GM12891 (cell line): Measurements from ENCODE around the gene NUDT16.
"Not testable (repeated sequence)": the region's sequence is repeated elsewhere in the genome, so short reads cannot be mapped to it uniquely, and the experiment has no call there.

Source experiments
- DNase-seq: peaks from one replicate; pipeline ENCODE4 v3.0.0; 2011; ENCODE audit warnings: low spot score; ENCODE audit not compliant: insufficient read length
- FAIRE-seq: peaks from 2 replicates; lab custom pipeline; 2011; peaks lifted over from hg19 to GRCh38; lab: Jason Lieb, UNC
- PAX5 ChIP-seq: IDR thresholded peaks from 2 replicates; pipeline ENCODE4 v1.6.1; 2011; ENCODE audit warnings: low read length, moderate library complexity, mild to moderate bottlenecking; ENCODE audit not compliant: insufficient read depth, severe bottlenecking
- POLR2A ChIP-seq: IDR thresholded peaks from 2 replicates; pipeline ENCODE4 v1.6.1; 2011; ENCODE audit warnings: low read depth, low read length, control low read depth
- POLR2AphosphoS5 ChIP-seq: IDR thresholded peaks from 2 replicates; pipeline ENCODE4 v1.6.1; 2011; ENCODE audit warnings: low read depth, low read length, control low read depth
- POU2F2 ChIP-seq: IDR thresholded peaks from 2 replicates; pipeline ENCODE4 v1.6.1; 2011; ENCODE audit warnings: low read depth, mild to moderate bottlenecking, control low read depth, low read length, moderate library complexity
- SPI1 ChIP-seq: IDR thresholded peaks from 2 replicates; pipeline ENCODE4 v1.6.1; 2011; ENCODE audit warnings: low read depth, low read length, control low read depth
- TAF1 ChIP-seq: IDR thresholded peaks from 2 replicates; pipeline ENCODE4 v1.6.1; 2011; ENCODE audit warnings: low read depth, low read length, control low read depth

The NUDT16 gene

DNA sequence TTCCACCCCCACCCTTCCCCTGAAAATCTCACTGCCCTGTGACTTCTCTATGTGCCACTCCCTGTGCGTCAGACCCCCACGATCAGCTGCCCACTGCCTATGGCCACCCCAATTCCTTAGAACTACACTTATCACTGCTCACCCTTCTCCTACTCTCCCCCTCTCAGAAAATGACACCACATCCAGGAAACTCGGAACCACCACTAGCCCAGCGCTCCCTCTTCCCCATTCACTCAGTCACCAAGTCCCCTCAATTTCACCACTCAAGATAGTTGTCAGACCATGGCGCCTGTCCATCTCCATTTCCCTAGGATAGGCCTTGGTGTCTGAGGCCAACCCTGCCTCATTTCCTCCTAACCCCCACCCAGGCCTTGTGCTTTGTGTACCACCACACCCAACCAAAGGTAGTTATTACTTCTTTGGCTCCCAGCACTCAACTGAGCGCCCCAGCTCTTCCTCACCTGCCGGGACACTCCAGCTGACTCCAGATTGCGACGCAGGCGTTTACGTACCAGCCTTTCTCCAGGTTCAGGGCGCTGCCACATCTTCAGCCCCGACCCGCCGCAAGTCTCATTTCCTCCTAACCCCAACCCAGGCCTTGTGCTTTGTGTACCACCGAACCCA is 641 bp upstream of the NUDT16 start:
- FAIRE-seq = peak; percentile 77

DNA sequence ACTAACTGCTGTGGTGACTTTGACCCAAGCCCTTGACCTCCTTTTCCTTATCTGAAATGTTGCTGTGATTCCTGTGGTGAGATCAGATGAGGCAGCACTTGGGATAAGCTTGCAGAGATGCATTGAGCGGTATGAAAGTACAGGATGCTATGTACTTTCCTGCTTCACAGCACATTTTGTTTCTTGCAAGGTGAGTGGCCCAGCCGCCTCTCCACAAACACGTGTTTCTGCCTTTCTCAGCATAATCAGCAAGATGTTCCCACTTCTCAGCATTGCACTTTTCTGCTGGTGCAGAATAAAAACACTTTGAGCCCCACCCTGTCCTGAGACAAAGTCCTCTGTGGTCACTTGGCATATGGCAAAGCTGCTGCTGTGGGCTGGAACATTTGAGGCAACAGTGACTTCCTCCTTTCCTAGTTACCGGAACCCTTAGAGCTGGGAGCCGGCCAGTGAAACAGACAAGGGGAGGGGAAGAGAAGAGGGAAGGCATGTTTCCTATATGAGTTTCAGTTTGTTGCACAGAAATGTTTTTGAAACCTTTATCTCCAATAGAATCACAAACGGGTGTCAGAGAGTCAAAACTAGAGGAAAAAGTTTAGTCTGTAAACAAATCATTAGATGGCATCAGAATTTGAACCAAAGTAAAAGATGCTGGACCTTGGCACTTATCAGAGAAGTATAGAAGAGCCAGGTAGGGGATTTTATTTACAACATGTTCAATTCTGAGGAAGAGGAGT is 5.0 kb downstream of the NUDT16 start:
- DNase-seq = no peak
- TF ChIP-seq TAF1 (no peak), SPI1 (no peak), POU2F2 (no peak), PAX5 (no peak)
- no peak for FAIRE-seq

More for the DNA sequence above, 641 bp upstream of the NUDT16 start:
- not testable (repeated sequence) for DNase-seq
- 0 out of 2 replicates have a peak, but pooled peaks have one; percentile 38 for TF ChIP-seq POU2F2

DNA sequence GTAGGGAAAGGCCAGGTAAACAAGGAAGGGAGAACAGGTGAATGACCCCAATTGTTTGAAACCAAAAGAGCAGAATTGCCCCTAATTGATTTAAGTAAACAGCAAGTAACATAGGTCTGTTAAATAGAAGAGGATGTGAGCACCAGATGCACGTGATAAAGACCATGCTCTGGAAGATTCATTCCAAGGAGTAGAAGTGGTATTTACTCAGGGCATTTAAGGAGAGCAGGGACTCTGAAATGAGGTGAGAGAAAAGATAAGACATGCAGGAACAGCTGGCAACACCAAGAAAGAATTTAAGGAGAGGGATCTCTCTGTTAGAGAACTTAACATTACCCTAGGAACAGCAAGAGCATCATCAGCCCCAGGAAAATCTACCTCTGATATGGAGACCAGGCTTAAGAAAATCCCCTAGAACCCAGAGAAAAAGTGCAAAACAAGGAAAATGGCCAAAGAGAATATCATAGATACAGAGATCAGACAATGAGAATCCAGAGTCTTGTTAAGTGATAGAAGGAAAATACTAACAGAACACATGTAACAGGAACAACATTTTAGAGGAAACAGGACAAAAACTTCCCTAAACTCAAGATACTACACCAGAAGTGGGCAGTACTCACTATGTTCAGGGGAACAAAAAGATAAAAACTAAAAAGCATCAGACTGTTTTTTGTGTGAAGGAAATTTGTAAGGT is 6.4 kb downstream of the NUDT16 start:
- no peak for TF ChIP-seq POLR2AphosphoS5
- no peak for TF ChIP-seq POU2F2
- no peak for TF ChIP-seq TAF1
- no peak for TF ChIP-seq POLR2A
- TF ChIP-seq PAX5 = no peak
- TF ChIP-seq SPI1 = no peak
- DNase-seq (no peak), FAIRE-seq (no peak)

DNA sequence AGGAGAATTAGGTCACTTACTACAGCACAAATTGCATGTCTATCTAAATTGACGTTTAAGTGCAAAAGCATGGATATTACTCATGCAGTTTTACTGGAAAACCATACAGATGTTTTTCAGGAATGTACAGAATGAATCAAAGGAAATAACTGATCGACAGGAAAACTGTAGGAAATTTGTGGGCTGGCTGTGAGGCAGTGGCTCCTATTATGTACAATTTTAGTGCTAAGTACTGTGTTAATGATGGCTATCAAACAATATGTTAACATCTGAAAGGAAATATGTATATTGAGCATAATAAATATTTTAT is 6.9 kb downstream of the NUDT16 start:
- FAIRE-seq = no peak
- DNase-seq = no peak
- TF ChIP-seq POU2F2 = no peak
- TF ChIP-seq POLR2A = no peak

DNA sequence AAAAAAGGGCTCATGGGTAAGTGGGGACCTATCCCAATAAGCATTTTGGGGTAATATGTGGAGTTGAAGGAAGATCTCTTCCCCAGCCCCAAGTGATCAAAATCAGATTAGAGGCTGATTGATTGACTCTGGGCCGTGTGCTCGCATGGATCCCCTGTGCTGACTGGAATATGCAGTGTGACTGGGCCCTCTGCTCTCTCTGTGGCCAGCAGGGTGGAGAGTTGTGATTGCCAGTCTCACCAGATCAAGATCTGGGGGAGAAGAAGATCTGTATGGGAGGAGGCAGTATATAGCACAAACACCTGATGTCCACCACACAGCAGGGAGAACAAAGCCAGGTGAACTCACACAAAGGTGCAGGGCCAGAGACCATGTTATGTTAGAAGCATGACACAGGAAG is 8.8 kb downstream of the NUDT16 start:
- FAIRE-seq = no peak
- TF ChIP-seq POU2F2 = no peak
- DNase-seq = no peak

DNA sequence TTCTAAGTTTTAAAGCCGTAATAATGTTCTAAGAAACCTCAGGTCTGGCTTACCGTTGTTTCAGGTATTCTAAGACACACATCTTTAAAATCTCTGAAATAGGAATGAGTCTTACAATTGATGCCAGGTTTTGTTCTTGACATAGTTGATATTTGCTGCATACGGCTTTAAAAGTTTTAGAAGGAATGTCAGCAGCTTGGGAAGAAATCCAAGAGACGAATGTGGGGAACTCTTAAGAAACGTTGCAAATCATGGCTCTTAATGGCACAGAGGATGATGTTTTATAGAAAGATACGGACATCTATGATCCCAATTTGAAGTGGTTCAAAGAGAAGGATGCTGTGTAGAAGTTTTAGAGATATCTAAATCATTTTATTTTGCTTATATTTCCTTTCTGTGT is 11.5 kb downstream of the NUDT16 start:
- TF ChIP-seq PAX5 = no peak
- TF ChIP-seq SPI1 = no peak
- TF ChIP-seq POLR2AphosphoS5 = no peak
- no peak for TF ChIP-seq POLR2A
- TF ChIP-seq TAF1 = no peak
- no peak for TF ChIP-seq POU2F2
- no peak for FAIRE-seq
- DNase-seq = no peak

DNA sequence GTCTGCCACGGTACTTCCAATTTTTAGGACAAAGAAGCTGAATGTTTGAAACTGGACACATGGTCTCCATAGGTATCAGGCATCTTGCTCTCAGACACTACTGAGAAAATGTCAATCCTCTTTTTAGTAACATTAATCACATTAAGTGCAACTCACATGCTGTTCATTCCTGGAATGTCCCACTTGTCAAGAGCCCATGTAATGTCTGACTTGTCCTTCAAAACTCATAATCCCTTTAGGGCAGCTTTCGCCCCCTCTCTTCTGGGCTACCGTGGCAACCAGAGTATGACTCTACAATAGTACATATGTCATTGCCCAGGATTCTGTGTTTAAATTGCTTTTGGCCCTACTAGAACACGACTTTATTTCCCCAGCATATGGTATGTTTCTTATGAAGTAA is 12.3 kb downstream of the NUDT16 start:
- DNase-seq (no peak), FAIRE-seq (no peak)
- no peak for TF ChIP-seq POLR2A
- no peak for TF ChIP-seq POU2F2
- TF ChIP-seq POLR2AphosphoS5 = no peak
- no peak for TF ChIP-seq PAX5
- TF ChIP-seq TAF1 = no peak
- no peak for TF ChIP-seq SPI1

DNA sequence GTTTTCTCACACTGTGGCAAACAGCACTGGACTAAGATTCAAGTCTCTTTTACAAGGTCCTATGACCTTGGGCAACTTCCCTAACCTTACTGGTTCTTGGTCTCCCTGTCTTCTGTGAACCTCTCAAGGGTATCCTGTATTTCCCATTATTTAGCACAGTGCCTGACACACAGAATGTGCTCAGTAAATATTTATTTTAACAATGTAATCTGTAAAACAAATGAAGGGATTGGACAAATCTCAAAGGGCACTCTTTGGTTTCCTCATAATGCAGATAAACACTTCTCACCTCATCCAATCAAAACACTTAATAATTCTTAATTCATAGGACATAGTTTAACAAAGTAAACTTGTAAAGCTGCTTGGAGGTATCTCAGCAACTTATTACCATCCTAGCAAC is 12.8 kb downstream of the NUDT16 start:
- DNase-seq (no peak), FAIRE-seq (no peak)
- no peak for TF ChIP-seq PAX5
- no peak for TF ChIP-seq POLR2AphosphoS5
- no peak for TF ChIP-seq SPI1
- no peak for TF ChIP-seq TAF1
- TF ChIP-seq POU2F2 = no peak
- TF ChIP-seq POLR2A = no peak

DNA sequence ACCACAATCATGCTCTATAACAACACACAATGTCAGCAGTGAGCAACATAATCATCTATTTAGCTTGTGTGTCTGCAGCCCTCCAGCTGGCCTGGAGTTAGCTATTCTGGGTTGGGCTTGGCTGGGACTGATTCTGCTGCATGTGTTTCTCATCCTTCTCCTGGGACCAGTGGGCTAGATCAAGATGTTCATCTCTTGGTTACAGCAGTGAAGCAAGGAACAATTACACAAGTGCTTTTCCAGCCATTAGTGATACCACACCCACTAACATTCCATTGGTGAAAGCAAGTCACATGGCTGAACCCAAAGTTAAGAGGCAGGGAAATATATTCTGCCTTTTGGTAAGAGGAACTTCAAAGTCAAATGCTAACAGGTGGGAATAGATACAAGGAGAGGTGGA is 14.6 kb downstream of the NUDT16 start:
- FAIRE-seq (no peak), DNase-seq (no peak)
- TF ChIP-seq TAF1 (no peak), POLR2A (no peak), POLR2AphosphoS5 (no peak), PAX5 (no peak), SPI1 (no peak), POU2F2 (no peak)

DNA sequence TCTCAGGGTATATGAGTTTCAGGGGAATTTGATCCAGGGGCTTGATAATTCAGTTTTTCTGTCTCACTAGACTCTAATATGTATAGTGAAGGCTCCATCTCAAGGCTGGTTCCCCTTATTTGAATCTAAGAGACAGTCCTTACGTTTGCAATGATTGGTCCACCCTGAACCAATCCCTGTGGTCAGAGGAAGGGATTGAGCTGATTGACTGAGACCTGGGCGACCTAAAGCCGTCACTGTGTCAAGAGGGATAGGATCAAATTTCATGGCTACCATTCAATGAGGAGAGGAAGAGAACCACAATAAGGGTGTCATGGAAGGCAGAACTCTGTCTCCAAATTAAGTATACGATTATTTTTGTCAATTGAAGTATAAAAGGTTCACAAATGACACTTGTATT is 16.3 kb downstream of the NUDT16 start:
- FAIRE-seq (no peak), DNase-seq (no peak)
- TF ChIP-seq SPI1 (no peak), PAX5 (no peak), POLR2A (no peak), POU2F2 (no peak), POLR2AphosphoS5 (no peak), TAF1 (no peak)
